Measurements from ENCODE around the gene KLHDC10.
"Not testable (repeated sequence)": the region's sequence is repeated elsewhere in the genome, so short reads cannot be mapped to it uniquely, and the experiment has no call there.

KLHDC10 gene

DNA sequence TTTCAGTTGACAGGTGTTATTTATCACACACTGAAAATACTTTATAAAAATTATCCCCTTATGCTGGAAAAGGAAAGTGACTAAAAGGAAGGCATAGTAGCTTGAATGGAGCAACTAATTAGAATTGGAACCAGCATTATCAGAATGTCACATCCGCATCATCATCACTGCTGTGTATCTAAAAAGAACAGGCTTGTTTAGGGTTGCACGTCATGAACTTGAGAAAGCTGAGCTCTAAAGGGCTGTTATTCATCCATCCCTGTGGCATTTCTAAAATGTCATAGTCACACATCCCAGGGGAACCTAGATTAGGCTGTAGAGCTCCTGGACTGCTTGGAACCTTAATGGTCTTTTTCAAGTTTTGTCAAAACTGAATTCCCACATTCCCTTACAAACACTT is 54.4 kb downstream of the KLHDC10 start:
- Histone ChIP-seq H3K27me3 (ENCODE audit: insufficient read depth, low read length) (no peaks in the 10 kb centered on the region), H3K36me3 (ENCODE audit: insufficient read depth, low read length) (peaks cover 86% of the 10 kb centered on the region), H3K9me3 (ENCODE audit: insufficient read depth, low read depth, low read length) (no peaks in the 10 kb centered on the region), H3K4me3 (ENCODE audit: low read length) (no peak overlapping the region), H3K4me1 (ENCODE audit: insufficient read depth, low read length) (no peaks in the 10 kb centered on the region), H3K9ac (ENCODE audit: low read depth, low read length) (no peak overlapping the region), H3K27ac (ENCODE audit: low read depth, low read length) (no peak overlapping the region)
- WGBS, result 100% methylated on average over 2 of the region's 2 CpGs

GRCh38 chr7:130126840-130127239 is 56.5 kb downstream of the KLHDC10 start:
- H3K4me3 ChIP-seq (ENCODE audit: low read length); H3K9me3 ChIP-seq (ENCODE audit: insufficient read depth, low read depth, low read length); H3K9ac ChIP-seq (ENCODE audit: low read depth, low read length); H3K27ac ChIP-seq (ENCODE audit: low read depth, low read length); H3K4me1 ChIP-seq (ENCODE audit: insufficient read depth, low read length); H3K27me3 ChIP-seq (ENCODE audit: insufficient read depth, low read length): not testable (repeated sequence)
- WGBS, result 93% methylated on average over 3 of the region's 3 CpGs
- H3K36me3 ChIP-seq (ENCODE audit: insufficient read depth, low read length), result peaks cover 85% of the 10 kb centered on the region

DNA sequence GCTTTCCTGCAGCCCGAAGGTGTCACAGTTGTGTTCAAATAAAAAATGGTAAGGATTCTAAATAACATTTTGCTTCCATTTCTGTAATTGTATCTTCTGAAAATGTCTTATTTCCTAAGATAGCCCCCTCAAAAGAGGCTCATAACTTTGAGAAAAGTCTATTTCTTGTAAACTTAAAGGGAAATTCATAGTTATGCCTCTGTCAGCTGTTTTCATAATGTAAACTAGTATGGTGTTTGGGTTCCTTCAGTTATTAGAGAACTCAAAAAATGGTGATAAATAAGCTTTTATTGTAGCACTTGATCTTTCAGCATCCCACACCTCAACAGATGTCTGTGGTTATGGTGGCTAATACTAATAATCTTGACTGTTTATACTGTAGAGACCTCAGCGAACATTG is 57.1 kb downstream of the KLHDC10 start:
- Histone ChIP-seq H3K4me1 (ENCODE audit: insufficient read depth, low read length) (peaks cover under 1% of the 10 kb centered on the region), H3K27me3 (ENCODE audit: insufficient read depth, low read length) (no peaks in the 10 kb centered on the region), H3K9ac (ENCODE audit: low read depth, low read length) (no peak overlapping the region), H3K4me3 (ENCODE audit: low read length) (no peak overlapping the region), H3K9me3 (ENCODE audit: insufficient read depth, low read depth, low read length) (no peaks in the 10 kb centered on the region), H3K36me3 (ENCODE audit: insufficient read depth, low read length) (peaks cover 79% of the 10 kb centered on the region), H3K27ac (ENCODE audit: low read depth, low read length) (no peak overlapping the region)
- WGBS, result 100% methylated on average over 1 of the region's 2 CpGs

DNA sequence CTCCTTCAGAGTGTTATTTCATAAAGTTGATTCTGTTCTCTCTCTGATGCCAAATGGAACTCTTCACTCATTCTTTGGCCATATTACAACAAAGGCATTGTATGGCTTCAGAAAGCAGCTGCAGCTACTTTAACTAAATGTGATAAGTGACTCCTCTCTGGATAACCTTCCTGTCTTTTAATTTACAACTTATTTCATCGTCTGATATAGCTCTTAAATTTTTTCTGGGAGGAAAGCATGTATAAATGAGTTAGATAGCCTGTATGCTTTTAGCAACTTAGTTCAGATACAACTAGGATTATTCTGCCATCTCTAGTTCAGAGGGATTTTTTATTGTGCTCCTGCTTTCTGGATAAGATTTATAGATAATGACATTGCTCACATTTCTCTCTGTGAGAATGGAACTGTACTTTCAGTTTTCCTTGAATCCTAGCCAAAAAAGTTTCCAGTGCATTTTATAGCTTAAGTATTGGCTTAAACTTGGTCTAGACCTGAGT is 57.5 kb downstream of the KLHDC10 start:
- Histone ChIP-seq H3K27me3 (ENCODE audit: insufficient read depth, low read length) (no peaks in the 10 kb centered on the region), H3K36me3 (ENCODE audit: insufficient read depth, low read length) (peaks cover 75% of the 10 kb centered on the region), H3K4me3 (ENCODE audit: low read length) (no peak overlapping the region), H3K9me3 (ENCODE audit: insufficient read depth, low read depth, low read length) (no peaks in the 10 kb centered on the region), H3K27ac (ENCODE audit: low read depth, low read length) (no peak overlapping the region), H3K9ac (ENCODE audit: low read depth, low read length) (no peak overlapping the region), H3K4me1 (ENCODE audit: insufficient read depth, low read length) (peaks cover 3% of the 10 kb centered on the region)
- 100% methylated on average over 1 of the region's 1 CpG for WGBS

- Histone ChIP-seq H3K4me1 (ENCODE audit: insufficient read depth, low read length) (peaks cover 13% of the 10 kb centered on the region), H3K36me3 (ENCODE audit: insufficient read depth, low read length) (peaks cover 66% of the 10 kb centered on the region), H3K4me3 (ENCODE audit: low read length) (no peak overlapping the region), H3K27ac (ENCODE audit: low read depth, low read length) (no peak overlapping the region), H3K9me3 (ENCODE audit: insufficient read depth, low read depth, low read length) (no peaks in the 10 kb centered on the region), H3K27me3 (ENCODE audit: insufficient read depth, low read length) (no peaks in the 10 kb centered on the region), H3K9ac (ENCODE audit: low read depth, low read length) (no peak overlapping the region)
- WGBS, result 96% methylated on average over 4 of the region's 4 CpGs
These were observed 58.7 kb downstream of the KLHDC10 start for GRCh38 chr7:130129011-130129411.

DNA sequence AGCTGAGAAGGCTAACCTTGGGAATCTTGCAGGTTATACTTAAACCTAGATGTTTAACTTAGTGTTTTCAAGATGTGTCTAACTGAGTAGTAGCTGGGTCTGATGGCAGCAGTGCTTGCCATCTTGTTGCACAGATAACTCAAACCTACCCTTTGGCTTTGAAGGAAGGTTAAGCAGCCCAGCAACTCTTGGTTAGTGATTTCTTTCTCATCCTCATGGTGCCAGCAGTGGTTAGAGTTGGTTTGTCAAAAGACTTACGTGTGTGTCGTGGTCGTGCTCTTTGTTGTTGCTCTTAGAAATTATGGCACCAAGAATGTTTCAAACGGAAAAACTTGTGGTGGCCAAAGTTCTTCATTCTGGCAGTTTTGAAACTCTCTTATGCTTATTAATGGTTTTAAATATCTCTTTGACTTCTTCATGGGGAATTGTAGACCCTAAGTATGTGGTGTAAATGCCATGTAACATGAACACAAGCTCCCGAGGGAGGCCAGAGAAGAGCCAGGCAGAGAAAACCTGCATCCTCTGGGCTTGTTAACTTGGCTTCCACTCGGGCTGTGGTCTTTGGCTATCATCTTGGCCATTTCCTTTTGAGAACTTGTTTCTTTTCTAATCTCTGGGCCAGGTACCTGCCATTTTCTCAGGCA is 61.0 kb downstream of the KLHDC10 start:
- Histone ChIP-seq H3K36me3 (ENCODE audit: insufficient read depth, low read length) (peaks cover 53% of the 10 kb centered on the region), H3K9me3 (ENCODE audit: insufficient read depth, low read depth, low read length) (no peaks in the 10 kb centered on the region)
- WGBS, result 94% methylated on average over 6 of the region's 6 CpGs

DNA sequence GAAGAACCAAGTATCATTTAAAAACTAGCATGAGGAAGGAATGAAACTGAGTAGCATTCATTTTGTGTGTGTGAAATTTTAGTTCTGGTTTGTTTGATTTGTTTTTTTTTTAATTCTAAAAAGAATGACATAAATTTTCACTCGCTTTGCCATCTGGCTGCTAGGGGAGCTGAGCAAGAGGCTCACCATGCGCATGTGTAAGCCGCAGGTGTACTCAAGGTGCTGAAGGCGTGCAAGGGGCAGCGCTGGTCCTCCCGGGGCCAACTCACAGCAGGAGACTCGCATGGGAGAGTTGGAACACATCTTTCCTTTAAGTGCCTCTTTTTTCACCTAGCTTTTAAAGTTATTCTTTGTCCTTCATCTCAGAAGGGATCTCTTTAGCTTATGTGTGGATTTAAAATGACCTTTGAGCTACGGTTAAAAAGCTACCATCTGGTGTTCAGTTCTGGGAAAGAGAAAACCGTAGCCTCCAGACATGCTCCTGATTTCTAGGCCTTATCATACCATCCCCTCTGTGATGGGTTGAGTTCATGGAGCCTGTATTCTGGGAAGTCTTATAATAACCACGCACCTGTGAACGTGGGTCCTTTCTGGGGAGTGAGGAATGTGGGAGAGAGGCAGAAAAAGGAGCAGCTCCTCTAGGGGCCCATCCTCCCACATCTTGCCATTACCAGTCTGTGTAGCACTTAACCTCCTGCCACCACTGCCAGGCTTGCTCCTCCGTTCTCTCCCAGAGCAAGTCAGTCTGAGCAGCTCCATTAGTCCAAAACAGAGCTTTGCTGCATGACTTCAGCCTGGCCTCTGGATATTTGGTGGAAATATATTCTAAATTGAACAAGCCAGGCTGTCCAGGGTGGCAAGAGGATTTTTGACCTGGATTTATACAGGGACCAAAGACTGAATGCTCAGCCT is 61.9 kb downstream of the KLHDC10 start:
- Histone ChIP-seq H3K4me1 (ENCODE audit: insufficient read depth, low read length) (peaks cover 13% of the 10 kb centered on the region), H3K9ac (ENCODE audit: low read depth, low read length) (no peak overlapping the region), H3K27me3 (ENCODE audit: insufficient read depth, low read length) (no peaks in the 10 kb centered on the region), H3K4me3 (ENCODE audit: low read length) (no peak overlapping the region), H3K9me3 (ENCODE audit: insufficient read depth, low read depth, low read length) (no peaks in the 10 kb centered on the region), H3K27ac (ENCODE audit: low read depth, low read length) (no peak overlapping the region), H3K36me3 (ENCODE audit: insufficient read depth, low read length) (peaks cover 47% of the 10 kb centered on the region)
- WGBS, result 92% methylated on average over 11 of the region's 12 CpGs

More for the DNA sequence above, 61.0 kb downstream of the KLHDC10 start:
- H3K4me3 ChIP-seq (ENCODE audit: low read length), result no peak overlapping the region
- H3K9ac ChIP-seq (ENCODE audit: low read depth, low read length), result no peak overlapping the region
- H3K27ac ChIP-seq (ENCODE audit: low read depth, low read length), result no peak overlapping the region
- H3K4me1 ChIP-seq (ENCODE audit: insufficient read depth, low read length), result peaks cover 13% of the 10 kb centered on the region
- H3K27me3 ChIP-seq (ENCODE audit: insufficient read depth, low read length), result no peaks in the 10 kb centered on the region

GRCh38 chr7:130133029-130133782 is 62.9 kb downstream of the KLHDC10 start:
- Histone ChIP-seq H3K27ac (ENCODE audit: low read depth, low read length) (no peak overlapping the region), H3K4me3 (ENCODE audit: low read length) (no peak overlapping the region), H3K36me3 (ENCODE audit: insufficient read depth, low read length) (peaks cover 38% of the 10 kb centered on the region), H3K27me3 (ENCODE audit: insufficient read depth, low read length) (no peaks in the 10 kb centered on the region), H3K4me1 (ENCODE audit: insufficient read depth, low read length) (peaks cover 13% of the 10 kb centered on the region), H3K9me3 (ENCODE audit: insufficient read depth, low read depth, low read length) (no peaks in the 10 kb centered on the region), H3K9ac (ENCODE audit: low read depth, low read length) (no peak overlapping the region)
- WGBS, result 94% methylated on average over 3 of the region's 7 CpGs

DNA sequence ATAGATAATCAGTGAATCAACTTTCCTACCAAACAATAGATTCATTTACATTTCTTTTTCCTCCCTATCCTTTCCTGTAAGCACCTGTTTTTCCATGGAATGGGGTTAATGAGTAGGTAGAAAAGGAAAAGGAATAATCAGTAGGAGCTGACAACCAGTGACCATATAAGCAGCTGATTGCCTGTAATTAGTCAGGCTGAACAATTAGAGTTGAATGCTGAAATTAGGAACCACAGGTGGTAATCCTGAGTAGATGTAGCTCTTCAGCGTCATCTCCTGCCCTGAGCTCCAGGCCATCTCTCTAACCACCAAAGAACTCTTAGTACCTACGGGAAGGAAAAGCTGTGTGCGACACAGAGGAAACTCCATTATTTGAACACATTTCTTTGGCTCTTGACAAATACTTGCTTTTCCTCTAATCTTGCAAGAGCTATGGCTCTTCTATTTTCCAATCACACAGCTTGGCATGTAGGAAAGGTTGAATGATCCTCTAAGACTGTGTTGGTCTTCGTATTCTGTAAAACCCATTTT is 63.8 kb downstream of the KLHDC10 start:
- Histone ChIP-seq H3K9me3 (ENCODE audit: insufficient read depth, low read depth, low read length) (no peaks in the 10 kb centered on the region), H3K27me3 (ENCODE audit: insufficient read depth, low read length) (no peaks in the 10 kb centered on the region), H3K4me1 (ENCODE audit: insufficient read depth, low read length) (peaks cover 13% of the 10 kb centered on the region), H3K9ac (ENCODE audit: low read depth, low read length) (no peak overlapping the region), H3K36me3 (ENCODE audit: insufficient read depth, low read length) (peaks cover 30% of the 10 kb centered on the region), H3K4me3 (ENCODE audit: low read length) (no peak overlapping the region), H3K27ac (ENCODE audit: low read depth, low read length) (no peak overlapping the region)
- 89% methylated on average over 4 of the region's 4 CpGs for WGBS

DNA sequence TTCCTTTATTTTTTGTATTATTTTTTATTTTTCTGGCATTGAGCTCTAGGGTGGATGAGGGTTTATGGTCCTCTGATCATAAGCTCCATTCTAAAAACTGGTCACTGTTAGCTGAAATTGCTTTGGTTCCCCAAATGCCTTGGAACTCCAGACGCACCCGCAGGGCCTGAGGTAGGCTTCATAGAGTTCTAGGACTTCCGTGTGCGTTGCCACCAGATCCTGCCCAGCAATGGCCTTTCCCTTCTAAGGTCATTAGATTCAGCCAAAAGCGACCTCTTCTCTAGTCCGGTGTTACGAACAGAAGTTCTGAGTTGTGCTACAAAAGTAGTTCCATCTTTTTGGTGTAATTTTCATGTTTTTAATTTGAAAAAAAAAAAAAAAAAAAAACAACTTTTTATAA is 64.4 kb downstream of the KLHDC10 start:
- Histone ChIP-seq H3K9me3 (ENCODE audit: insufficient read depth, low read depth, low read length) (no peaks in the 10 kb centered on the region), H3K9ac (ENCODE audit: low read depth, low read length) (no peak overlapping the region), H3K36me3 (ENCODE audit: insufficient read depth, low read length) (peaks cover 25% of the 10 kb centered on the region), H3K27ac (ENCODE audit: low read depth, low read length) (no peak overlapping the region), H3K4me3 (ENCODE audit: low read length) (no peak overlapping the region), H3K4me1 (ENCODE audit: insufficient read depth, low read length) (peaks cover 13% of the 10 kb centered on the region), H3K27me3 (ENCODE audit: insufficient read depth, low read length) (no peaks in the 10 kb centered on the region)
- WGBS, result 94% methylated on average over 5 of the region's 7 CpGs

Measured in HUES64 (cell line).